Uterus (tissue), 2 donors: ENCODE data around the gene MAP2K2.

Experiments used
- POLR2A ChIP-seq, 2 donors: fragments of 450-650 bp; IDR thresholded peaks; one replicate each; pipeline ENCODE4 v1.6.1; 2016; ENCODE audit warnings: antibody characterized with exemption in 2 of 2, mild to moderate bottlenecking in 1 of 2, moderate library complexity in 1 of 2
- TF ChIP-seq, protein P1 (sequence below), 4 experiments: fragments of 200-600 bp in 2 of 4; fragments of 450-650 bp in 2 of 4; sonication (generic) in 2 of 4; IDR thresholded peaks; one replicate each; pipeline ENCODE4 v1.5.1; 2016 to 2019; ENCODE audit warnings: antibody characterized with exemption in 4 of 4, mild to moderate bottlenecking in 2 of 4, moderate library complexity in 1 of 4

- TF ChIP-seq, protein P1, sequence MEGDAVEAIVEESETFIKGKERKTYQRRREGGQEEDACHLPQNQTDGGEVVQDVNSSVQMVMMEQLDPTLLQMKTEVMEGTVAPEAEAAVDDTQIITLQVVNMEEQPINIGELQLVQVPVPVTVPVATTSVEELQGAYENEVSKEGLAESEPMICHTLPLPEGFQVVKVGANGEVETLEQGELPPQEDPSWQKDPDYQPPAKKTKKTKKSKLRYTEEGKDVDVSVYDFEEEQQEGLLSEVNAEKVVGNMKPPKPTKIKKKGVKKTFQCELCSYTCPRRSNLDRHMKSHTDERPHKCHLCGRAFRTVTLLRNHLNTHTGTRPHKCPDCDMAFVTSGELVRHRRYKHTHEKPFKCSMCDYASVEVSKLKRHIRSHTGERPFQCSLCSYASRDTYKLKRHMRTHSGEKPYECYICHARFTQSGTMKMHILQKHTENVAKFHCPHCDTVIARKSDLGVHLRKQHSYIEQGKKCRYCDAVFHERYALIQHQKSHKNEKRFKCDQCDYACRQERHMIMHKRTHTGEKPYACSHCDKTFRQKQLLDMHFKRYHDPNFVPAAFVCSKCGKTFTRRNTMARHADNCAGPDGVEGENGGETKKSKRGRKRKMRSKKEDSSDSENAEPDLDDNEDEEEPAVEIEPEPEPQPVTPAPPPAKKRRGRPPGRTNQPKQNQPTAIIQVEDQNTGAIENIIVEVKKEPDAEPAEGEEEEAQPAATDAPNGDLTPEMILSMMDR (IDR thresholded peaks at IDR 0.05) = no peak
- TF ChIP-seq POLR2A (IDR thresholded peaks at IDR 0.05) = no peak
Measured at GRCh38 chr19:4122480-4122879, 1.4 kb downstream of the MAP2K2 start.
